Cardiac fibroblast (primary cell): ENCODE data around the gene PRRG2.

ENCODE experiments used
- DNase-seq, 2 donors: peaks; one replicate each; pipeline versions ENCODE4 v3.0.0 to v3.0.0-alpha.2; 2010; ENCODE audit warnings: low read depth in 2 of 2
- H3K4me3 ChIP-seq, 2 donors: replicated peaks in 1 of 2; 1 replicate in 1 of 2; 2 replicates in 1 of 2; pipeline ENCODE4 v1.5.1; 2011; ENCODE audit warnings: low read depth in 2 of 2, low read length in 2 of 2, mild to moderate bottlenecking in 2 of 2, moderate library complexity in 1 of 2
- CTCF ChIP-seq: IDR thresholded peaks from one replicate; pipeline ENCODE4 v1.5.1; 2011; ENCODE audit warnings: low read depth, mild to moderate bottlenecking, low read length, inconsistent platforms

PRRG2 gene

GRCh38 chr19:49552749-49553148, 28.4 kb upstream of the PRRG2 start:
- TF ChIP-seq CTCF = no peak
- no peak overlapping the region for H3K4me3 ChIP-seq
- no peak for DNase-seq

- peak; percentile 30 to 90 for DNase-seq
- no peak for TF ChIP-seq CTCF
- H3K4me3 ChIP-seq = no peak overlapping the region
Measured at GRCh38 chr19:49553451-49554271, 27.5 kb upstream of the PRRG2 start.

- no peak for DNase-seq
- no peak overlapping the region for H3K4me3 ChIP-seq
- TF ChIP-seq CTCF = no peak
Measured at GRCh38 chr19:49554701-49555181, 26.4 kb upstream of the PRRG2 start.

GRCh38 chr19:49555600-49556411, 25.3 kb upstream of the PRRG2 start:
- no peak overlapping the region for H3K4me3 ChIP-seq
- peak; percentile 43 to 56 for DNase-seq
- TF ChIP-seq CTCF = no peak

GRCh38 chr19:49556412-49557398, 24.4 kb upstream of the PRRG2 start:
- no peak for DNase-seq
- H3K4me3 ChIP-seq = no peak overlapping the region
- no peak for TF ChIP-seq CTCF
